OCI-LY7 (cell line): ENCODE results near the gene CXCL14.

Experiments
- CTCF ChIP-seq: fragments of 200-600 bp; sonication (generic); conservative IDR thresholded peaks from 2 replicates; pipeline ENCODE4 v1.5.1; 2014; ENCODE audit warnings: mild to moderate bottlenecking, antibody characterized with exemption, low read length, moderate library complexity, mixed read lengths
- EZH2phosphoT487 ChIP-seq: fragments of 200-600 bp; sonication (generic); IDR thresholded peaks from 2 replicates; pipeline ENCODE4 v1.6.1; 2018; ENCODE audit warnings: low read depth, borderline replicate concordance, mild to moderate bottlenecking, mixed run types, antibody characterized with exemption, low read length, moderate library complexity, mixed read lengths

- no peak for TF ChIP-seq CTCF
- TF ChIP-seq EZH2phosphoT487: no peak
Observed at GRCh38 chr5:135557076-135557838, 21.5 kb downstream of the CXCL14 start.
